VCaP (cell line): ENCODE data around the gene GOLGA8R.
"Not testable (repeated sequence)": the region's sequence is repeated elsewhere in the genome, so short reads cannot be mapped to it uniquely, and the experiment has no call there.

Source experiments
- H3K27ac ChIP-seq: fragments of 450-650 bp; 2 replicates; pipeline ENCODE4 v1.5.1; 2017

The GOLGA8R gene, protein sequence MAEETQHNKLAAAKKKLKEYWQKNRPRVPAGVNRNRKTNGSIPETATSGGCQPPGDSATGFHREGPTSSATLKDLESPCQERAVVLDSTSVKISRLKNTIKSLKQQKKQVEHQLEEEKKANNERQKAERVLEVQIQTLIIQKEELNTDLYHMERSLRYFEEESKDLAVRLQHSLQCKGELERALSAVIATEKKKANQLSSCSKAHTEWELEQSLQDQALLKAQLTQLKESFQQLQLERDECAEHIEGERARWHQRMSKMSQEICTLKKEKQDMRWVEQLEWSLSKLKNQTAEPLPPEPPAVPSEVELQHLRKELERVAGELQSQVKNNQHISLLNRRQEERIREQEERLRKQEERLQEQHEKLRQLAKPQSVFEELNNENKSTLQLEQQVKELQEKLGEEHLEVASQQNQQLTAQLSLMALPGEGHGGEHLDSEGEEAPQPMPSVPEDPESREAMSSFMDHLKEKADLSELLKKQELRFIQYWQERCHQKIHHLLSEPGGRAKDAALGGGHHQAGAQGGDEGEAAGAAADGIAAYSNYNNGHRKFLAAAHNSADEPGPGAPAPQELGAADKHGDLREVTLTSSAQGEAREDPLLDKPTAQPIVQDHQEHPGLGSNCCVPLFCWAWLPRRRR

GRCh38 chr15:30414160-30414559 is at the start of gene GOLGA8R:
GOLGA8R (minus strand) TSS chr15:30414260; CDS start chr15:30414162, 98 bp downstream.
- not testable (repeated sequence) for H3K27ac ChIP-seq

DNA sequence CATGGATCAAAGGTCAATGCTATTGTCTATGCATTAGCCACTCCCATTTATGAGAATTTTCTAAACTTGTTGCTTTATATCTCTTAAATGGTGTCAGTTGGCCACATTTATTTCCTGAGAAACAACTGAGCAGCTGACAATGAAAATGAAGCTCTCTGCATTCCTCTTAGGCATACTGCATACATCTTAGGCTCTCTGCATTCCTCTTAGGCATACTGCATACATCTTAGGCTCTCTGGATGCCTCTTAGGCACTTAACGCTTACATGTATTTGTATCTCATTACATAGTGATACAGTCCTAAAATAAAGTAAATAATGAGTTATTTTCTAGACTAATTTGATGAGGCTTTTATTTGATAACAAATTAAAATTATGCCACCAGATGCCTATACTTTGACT is 49.8 kb upstream of the GOLGA8R start:
- not testable (repeated sequence) for H3K27ac ChIP-seq

GRCh38 chr15:30462176-30462575 is 48.1 kb upstream of the GOLGA8R start:
- H3K27ac ChIP-seq: not testable (repeated sequence)

DNA sequence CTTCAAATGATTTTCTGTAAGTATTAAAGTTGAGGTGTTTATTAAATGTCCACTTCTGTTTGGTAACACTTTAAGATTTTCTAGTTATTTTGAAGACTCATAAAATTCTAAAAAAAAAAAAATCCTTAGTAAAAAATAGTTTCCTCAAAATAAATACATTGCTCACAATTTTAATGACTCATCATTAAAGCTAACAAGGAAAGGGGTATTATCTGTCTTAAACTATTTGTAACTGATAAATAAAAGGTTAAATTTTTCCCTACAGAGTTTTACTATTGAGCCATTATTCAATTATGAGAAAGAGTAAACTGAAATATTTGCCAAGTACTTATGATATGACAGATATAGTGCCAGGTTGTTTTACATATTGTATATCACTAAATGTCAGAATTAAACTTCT is 38.6 kb upstream of the GOLGA8R start:
- H3K27ac ChIP-seq: not testable (repeated sequence)

DNA sequence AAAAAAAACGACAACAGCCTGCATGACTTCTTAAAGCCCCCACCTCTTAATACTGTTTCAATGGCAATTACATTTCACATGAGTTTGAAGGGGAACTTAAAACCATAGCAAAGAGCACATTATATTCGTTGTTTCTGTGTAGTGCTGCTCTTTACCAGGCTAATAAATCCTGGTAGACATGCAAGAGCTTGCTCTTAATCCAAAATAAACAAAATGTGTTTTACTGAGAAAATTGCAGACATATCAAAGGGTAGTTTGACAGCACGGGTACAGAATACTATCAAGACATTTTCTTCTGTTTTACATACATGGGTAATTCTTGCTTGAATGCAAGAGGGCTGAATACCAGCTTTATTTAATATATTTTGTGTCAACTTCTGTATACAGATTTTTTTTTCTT is 24.3 kb upstream of the GOLGA8R start:
- H3K27ac ChIP-seq: not testable (repeated sequence)

DNA sequence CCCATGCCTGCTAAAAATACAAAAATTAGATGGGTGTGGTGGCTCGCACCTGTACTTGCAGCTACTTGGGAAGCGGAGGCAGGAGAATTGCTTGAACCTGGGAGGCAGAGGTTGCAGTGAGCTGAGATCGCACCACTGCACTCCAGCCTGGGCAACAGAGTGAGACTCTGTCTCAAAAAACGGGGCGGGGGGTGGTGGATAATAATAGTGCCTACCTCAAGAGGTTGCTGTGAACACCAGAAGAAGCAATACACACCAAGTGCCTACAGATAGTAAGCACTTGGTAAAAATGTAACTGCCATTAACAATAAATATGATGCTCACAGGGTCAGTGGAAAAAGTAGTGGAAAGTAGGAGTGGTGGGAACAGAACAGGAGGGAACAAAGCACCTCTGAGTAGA is 21.8 kb upstream of the GOLGA8R start:
- H3K27ac ChIP-seq: not testable (repeated sequence)

DNA sequence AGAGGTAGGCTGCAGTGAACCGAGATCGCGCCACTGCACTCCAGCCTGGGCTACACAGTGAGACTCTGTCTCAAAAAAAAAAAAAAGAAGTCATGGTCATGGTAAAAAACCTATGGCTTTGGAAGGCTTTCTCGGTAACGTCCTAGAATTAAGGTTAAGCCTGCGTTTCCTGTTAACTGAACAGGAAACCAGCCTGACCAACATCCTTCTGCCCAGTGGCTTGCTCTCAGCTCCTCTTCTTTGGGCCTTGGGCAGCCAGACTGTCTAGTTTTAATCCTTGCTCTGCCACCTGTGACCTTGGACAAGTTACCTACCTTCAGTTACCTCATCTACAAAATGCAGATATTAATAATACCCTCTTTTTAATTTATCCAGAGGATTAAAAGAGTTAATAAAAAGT is 6.7 kb upstream of the GOLGA8R start:
- H3K27ac ChIP-seq: not testable (repeated sequence)

DNA sequence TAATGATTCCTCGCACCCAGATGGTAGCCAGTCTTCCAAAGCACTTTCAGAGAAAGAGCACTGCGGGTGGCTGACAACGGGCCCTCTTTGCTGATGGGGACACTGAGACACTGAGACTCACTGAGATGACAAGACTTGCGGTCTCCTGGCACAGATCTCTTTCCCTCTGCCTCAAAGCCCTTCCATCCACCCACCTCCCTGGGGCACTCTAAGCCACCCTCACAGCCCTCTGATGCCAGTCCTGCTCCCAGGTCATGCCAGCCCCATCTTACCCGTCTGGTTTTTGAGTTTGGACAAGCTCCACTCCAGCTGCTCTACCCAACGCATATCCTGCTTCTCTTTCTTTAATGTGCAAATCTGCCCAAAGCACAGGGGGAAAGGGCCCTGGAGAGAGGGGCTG is 6.4 kb downstream of the GOLGA8R start:
- H3K27ac ChIP-seq: not testable (repeated sequence)

DNA sequence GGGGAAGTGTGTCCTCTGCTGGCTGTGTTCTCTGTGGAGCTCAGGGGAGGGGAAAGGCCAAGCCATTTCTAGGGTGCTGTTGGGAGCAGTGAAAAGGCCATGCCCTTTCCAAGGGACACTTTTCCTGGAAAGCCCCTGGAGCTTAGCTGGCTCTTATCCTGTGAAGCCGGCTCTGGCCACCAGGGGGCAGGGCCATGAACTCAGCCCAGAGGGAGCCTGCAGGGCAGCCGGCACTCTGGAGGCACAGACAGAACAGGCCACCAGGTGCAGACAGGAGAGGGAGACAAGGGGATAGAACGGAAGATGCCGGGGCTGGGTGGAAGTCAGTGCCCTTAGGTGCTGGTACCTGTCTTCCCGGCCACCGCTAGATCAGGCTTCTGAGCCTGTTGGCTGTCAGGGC is 15.1 kb downstream of the GOLGA8R start:
- H3K27ac ChIP-seq: not testable (repeated sequence)

- H3K27ac ChIP-seq: not testable (repeated sequence)
Measured at GRCh38 chr15:30393664-30393991, 20.4 kb downstream of the GOLGA8R start.

DNA sequence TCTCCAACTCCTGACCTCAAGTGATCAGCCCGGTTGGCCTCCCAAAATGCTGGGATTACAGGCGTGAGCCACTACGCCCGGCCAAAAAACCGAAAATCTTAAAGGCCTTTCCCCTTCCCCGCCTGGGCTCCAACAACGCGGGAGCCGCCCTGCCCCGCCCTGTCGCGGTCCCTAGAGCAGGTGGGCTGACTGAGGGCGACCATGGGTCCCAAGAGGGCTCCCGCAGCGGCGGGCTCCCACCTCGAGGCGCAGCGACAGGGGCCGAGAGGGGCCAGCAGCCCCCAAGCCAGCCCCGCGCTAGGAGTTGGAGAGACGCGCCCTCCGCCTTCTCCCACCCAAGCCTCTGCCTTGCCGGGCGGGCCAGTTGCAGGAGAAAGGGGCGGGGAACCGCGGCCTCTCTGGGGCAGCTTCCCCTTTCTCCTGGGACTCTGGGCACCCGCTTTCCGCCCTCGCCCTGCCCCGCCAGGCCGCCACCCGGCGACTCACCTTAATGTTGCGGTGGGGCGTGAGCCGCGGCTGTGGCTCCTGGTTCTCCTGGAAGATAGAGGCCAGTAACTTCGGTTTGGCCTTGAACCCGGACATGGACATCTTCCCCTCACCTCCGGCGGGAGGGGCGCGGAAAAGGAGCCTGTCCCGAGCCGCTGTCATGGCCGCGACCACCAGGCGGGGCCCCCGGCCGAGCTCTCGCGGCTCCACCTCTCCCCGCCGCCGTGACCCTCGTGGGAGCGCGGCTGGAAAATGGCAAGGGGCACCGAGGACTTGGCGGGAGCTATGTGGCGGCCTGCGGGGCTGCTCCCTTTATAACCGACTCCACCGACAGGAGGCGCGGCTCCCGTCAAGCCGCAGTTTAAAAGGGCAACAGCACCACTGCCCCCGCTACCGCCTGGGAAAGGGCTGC is 21.0 kb downstream of the GOLGA8R start, which contains the start of gene CHRFAM7A:
CHRFAM7A (minus strand) TSS at position 775 of the 898 bp plus-strand sequence. CDS start 10,189 bp downstream, outside the sequence.
- H3K27ac ChIP-seq: not testable (repeated sequence)

DNA sequence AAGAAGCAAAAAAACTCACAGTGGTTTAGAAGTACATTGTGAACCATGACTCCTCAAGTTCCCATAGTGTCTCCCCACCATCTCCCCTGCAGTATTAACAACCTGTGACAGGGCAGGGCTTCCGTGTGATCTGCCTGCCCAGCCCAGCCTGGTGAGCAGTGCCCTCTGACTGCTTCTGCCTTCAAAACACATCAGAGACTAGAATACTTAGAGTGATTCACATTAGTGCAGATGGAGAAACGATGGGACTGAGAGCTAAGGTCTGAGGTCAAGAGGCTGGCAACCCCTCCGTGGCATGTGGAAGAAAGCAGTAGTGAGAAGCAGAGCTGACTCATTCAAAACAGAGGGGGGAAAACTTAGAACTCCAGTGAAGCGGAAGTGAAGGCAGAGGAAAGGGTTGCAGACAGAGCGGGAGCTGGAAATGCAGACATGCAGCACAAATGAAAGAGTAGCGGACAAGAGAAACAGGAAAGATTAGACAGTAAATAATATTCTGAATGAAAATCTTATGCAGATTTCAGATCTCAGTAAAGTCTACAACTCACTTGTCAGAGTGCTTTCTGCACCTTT is 27.7 kb downstream of the GOLGA8R start:
- not testable (repeated sequence) for H3K27ac ChIP-seq

DNA sequence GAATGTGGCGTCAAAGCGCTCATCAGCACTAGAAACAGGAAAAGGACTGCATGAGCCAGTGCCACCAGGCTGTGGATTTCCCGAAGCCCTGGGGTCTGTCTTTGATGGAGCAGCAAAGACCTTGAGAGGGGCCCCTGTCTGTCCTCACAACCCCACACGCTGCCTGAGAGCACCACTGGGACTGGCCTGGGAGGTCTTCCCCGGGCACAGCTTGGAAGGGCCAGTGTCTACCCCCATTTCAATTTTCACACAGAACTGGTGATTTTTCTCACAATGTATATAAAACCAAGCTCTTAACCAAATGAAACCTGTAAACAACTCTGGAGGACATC is 37.0 kb downstream of the GOLGA8R start:
- not testable (repeated sequence) for H3K27ac ChIP-seq

DNA sequence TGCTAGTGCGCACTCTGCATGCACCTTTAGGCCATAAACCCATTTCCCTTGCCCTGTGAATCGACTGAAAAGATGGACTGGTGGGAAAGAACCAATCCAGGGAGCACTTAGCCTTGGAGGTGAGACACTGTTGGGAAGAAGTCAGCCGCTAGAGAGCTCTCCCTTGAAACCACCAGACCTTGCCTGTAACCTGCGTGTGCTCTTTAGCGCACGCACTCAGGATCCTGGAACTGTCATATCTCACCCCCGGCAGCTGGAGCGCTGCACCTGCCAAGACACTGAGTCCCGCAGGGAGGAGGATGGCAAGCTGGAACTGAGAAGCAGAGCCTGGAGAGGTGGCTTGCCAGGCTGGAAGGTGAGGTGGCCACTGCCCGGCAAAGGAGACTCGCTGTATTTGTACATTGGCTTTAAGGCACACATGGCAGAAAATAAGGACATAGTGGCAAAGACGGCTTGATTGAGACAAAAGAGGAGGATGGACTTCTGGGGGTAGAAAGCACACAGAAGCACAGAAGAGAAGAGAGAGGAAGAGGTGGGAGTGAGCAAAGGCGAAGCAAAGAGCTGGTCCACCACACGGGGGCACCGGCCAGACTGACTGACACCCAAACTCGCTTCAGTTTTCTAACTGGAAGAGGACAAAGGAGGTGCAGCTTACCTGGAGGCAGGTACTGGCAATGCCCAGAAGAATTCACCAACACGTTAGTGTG is 37.5 kb downstream of the GOLGA8R start:
- not testable (repeated sequence) for H3K27ac ChIP-seq

- not testable (repeated sequence) for H3K27ac ChIP-seq
Measured at GRCh38 chr15:30375872-30376271, 38.2 kb downstream of the GOLGA8R start.

- H3K27ac ChIP-seq: not testable (repeated sequence)
Measured at GRCh38 chr15:30374862-30375261, 39.2 kb downstream of the GOLGA8R start.

DNA sequence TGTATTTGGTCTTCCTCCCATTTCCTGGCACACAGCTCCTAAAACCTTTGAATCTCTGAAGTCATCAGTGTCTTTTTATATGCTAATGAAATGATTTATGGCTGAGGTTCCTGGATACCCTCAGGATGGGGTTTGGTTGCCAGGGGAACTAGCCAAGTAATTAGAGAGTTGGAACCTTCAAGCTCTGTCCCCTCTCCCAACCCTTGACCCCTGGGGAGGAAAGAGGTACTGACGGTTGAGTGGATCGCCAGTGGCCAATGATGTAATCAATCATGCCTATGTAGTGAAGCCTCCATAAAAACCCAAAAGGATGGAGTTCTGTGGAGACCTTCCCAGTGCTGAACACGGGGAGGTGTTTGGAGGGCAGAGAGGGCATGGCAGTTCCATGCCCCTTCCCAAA is 45.8 kb downstream of the GOLGA8R start:
- not testable (repeated sequence) for H3K27ac ChIP-seq

DNA sequence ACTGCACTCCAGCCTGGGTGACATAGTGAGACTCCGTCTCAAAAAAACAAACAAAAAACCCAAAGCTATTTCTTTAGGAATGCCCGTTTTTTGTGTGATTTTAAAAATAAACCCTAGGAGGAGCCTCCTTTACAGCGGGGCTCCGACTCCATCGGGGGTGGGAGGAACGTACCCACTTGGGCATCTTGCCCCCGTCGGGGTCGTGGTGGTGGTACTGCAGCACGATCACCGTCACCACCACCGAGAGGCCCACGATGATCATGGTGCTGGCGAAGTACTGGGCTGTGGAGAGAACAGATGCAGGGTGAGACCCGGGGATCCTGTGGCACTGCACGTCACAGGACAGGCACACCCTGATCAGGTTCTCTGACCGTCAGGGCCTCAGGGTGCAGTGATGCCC is 46.8 kb downstream of the GOLGA8R start:
- H3K27ac ChIP-seq: not testable (repeated sequence)

DNA sequence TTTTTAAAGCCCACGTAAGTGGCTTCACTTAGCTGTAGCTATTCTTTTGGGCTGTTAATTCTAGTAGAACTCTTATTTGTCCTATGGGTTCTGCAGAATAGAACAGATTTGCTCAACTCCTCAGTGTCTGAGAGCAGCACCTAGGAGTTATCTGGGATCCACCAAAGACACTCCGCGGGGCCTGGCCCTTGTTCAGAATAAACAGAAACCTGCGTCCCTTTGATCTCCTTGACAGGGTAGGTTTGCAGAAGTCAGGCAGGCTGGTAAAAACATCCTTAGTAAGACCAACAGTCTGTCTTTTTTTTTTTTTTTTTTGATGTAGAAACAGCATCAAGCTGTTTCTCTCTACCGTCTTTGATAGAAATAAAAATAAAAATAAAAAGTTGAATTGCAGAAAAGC is 52.7 kb downstream of the GOLGA8R start:
- not testable (repeated sequence) for H3K27ac ChIP-seq

DNA sequence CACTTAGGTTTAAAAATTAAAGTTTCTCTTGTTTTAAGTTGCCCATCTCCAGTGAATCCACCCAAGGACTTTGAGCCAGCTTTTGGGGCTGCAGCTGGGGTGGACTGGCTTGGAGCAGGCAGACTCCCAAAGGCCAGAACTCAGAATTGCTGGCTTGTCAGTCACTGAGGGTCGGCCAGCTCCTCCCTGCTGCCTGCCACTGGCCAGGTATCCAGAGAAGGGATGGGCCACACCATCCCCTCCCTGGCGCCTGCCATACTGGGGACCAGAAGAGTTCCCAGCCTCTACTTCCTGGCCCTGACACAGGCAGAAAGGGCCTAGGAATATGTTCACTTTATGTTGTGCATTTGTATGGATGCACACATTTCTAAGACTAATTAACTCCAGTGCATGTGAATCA is 53.1 kb downstream of the GOLGA8R start:
- not testable (repeated sequence) for H3K27ac ChIP-seq

DNA sequence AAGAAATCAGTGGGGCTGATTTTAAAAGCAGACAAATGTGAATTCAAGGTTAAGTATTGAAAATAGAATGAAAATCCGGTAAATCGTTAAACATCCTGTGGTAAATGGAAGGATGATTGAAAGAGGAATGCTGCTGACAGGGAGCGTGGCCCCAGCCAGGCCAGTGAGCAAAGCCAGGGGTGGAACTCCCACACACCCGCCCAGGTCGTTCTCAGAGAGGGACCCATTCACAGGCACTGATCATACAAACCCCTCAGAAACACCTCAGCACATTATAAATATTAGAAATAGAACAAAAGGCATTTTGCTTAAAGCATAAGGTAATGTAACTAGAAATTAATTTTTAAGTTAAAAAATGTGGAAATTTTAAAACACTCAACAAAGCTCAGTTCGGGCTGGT is 59.0 kb downstream of the GOLGA8R start:
- H3K27ac ChIP-seq: not testable (repeated sequence)
